ENCODE measurements around the gene CBX7.
"Not testable (repeated sequence)": the region's sequence is repeated elsewhere in the genome, so short reads cannot be mapped to it uniquely, and the experiment has no call there.

CBX7 gene

DNA sequence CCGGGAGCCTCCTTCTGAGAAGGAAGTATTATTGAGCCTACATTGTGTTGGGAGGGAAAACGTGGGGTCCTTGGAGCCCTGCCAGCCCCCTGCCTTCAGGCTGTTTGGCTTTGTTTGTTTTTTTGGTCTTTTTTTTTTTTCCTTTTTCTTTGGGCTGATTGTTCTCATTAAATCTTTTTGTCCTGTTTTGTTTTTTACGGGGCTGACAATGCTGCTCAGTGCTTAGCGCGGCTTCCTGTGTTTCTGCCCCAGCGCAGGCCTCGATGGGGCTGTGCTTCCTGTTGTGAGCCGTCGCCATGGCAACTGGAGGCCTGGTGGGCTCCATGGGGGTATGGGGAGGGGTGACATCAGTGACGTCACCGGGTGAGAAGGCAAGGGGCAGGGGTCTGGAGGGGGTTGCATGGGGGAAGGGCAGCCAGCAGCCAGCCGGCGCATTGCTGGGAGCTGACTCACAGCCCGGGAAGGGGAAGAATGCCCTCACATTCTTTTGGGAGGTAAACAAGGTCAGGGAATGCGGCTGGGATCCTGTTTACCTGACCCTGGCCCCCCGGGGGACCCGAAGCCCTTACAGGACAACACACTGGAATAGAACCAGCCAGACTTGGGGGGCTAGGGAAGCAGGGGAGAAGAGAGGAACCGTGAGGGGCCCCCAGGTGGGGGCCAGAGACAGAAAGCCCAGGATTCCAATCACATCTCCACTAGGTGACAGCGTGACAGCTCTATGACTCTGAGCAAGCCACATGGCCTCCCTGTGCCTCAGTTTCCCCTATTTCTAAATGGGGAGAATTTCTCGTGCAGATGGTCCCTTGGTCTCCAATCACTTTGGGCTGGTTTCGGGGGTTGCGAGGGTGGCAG lies 22.2 kb upstream of the CBX7 start:
- in situ Hi-C loops (cut with HindIII; ENCODE audit: low sequenced_read_pairs): no loop called here

- in situ Hi-C loops (cut with HindIII; ENCODE audit: low sequenced_read_pairs): no loop called here
Measured at GRCh38 chr22:39173787-39174497, 21.5 kb upstream of the CBX7 start.

- in situ Hi-C loops (cut with HindIII; ENCODE audit: low sequenced_read_pairs): no loop called here
Measured at GRCh38 chr22:39173050-39173706, 20.7 kb upstream of the CBX7 start.

DNA sequence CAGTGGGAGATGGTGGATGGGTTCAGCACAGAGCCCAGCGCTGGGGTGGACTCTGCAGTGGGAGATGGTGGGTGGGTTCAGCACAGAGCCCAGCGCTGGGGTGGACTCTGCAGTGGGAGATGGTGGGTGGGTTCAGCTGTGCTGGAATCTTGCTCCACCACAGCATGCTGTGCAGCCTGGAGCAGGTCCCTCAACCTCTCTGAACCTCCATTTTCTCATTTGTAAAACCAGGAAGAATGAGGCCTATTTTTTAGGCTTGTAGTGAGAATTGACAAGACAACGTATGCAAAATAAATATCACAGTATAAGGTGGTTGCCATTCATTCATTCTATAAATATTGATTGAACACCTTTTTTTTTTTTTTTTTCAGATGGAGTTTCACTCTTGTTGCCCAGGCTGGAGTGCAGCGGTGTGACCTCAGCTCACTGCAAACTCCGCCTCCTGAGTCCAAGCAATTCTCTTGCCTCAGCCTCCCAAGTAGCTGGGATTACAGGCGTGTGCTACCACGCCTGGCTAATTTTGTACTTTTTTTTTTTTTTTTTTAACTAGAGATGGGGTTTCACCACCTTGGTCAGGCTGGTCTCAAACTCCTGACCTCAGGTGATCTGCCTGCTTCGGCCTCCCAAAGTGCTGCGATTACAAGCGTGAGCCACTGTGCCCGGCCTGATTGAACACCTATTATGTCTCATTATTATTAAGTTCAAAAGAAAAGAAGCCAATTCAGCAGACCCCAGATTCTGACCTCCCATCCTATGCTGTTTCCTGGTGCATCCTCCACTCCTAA lies 20.0 kb upstream of the CBX7 start:
- in situ Hi-C loops (cut with HindIII; ENCODE audit: low sequenced_read_pairs): not testable (repeated sequence)

DNA sequence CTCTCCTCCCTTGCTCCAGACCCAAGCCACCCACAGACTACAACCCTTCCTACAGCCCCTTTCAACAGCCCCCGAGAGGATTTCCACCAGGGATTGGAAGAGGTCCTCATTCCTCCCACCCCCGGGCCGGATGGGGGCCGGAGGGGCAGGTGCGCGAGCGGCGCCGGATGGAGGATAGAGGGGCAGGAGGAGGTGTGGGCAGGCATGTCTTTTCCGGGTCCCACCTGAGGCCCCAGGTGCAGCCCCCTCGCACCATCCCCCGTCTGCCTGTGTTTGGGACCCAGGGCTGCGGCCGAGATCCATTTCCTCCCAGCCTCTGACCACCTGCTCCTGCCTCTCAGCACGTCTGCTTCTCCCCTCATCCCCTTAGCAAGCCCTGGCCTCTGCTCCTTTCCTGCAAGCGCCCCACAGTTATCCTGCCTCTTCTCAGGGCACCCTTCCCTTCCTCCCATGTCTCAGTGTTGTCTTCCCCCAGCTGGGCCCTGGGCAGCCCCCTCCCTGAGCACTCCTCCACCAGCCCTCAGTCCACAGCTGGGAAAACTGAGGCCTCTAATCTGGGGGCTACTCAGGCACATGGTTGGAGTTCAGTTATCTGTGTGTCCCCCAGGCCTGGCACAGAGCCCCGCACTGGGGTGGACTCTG lies 19.3 kb upstream of the CBX7 start:
- in situ Hi-C loops (cut with HindIII; ENCODE audit: low sequenced_read_pairs): no loop called here

GRCh38 chr22:39170825-39171622 lies 18.5 kb upstream of the CBX7 start:
- in situ Hi-C loops (cut with HindIII; ENCODE audit: low sequenced_read_pairs): no loop called here

- in situ Hi-C loops (cut with HindIII; ENCODE audit: low sequenced_read_pairs): no loop called here
Measured at GRCh38 chr22:39169797-39170466, 17.5 kb upstream of the CBX7 start.

DNA sequence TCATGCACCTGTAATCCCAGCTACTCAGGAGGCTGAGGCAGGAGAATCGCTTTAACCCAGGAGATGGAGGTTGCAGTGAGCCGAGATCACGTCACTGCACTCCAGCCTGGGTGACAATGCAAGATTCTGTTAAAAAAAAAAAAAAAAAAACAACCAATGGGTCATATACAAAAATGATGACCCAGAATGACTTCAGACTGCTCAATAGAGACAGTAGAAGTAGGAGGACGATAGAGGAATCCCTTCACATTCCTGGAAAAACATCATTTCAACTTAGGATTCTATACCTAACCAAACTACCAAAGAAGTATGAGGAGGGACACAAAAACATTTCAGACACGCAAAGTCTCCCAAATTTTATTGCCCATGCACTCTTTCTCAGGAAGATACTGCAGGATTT lies 14.1 kb upstream of the CBX7 start:
- in situ Hi-C loops (cut with HindIII; ENCODE audit: low sequenced_read_pairs): no loop called here

GRCh38 chr22:39156093-39156492 lies 3.6 kb upstream of the CBX7 start:
- in situ Hi-C loops (cut with HindIII; ENCODE audit: low sequenced_read_pairs): not testable (repeated sequence)

- in situ Hi-C loops (cut with HindIII; ENCODE audit: low sequenced_read_pairs): no loop called here
Measured at GRCh38 chr22:39155421-39155820, 2.9 kb upstream of the CBX7 start.

DNA sequence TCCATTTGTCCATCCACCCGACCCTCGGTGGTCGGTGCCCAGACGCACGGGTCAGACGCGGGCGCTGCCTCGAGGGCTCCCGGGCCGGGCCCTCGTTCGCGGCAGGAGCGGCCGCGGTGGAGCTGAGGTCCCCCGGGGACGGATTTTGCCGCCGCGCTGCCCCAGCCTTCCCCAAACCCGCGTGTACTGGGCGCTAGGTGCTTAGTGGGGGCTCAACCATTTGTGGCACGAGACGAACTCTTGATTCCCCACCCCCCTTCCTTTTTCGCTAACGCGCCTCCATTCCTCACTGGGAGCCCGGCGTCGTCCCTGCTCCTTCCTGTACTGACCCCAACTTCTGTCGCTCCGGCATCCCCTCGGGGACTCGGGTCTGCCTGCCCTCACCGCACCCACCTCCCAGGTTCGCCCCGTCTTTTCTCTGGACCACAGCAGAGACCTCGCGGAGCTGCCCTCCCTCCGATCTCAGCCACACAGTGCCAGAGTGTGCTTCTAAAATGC lies 789 bp upstream of the CBX7 start:
- in situ Hi-C loops (cut with HindIII; ENCODE audit: low sequenced_read_pairs): no loop called here

DNA sequence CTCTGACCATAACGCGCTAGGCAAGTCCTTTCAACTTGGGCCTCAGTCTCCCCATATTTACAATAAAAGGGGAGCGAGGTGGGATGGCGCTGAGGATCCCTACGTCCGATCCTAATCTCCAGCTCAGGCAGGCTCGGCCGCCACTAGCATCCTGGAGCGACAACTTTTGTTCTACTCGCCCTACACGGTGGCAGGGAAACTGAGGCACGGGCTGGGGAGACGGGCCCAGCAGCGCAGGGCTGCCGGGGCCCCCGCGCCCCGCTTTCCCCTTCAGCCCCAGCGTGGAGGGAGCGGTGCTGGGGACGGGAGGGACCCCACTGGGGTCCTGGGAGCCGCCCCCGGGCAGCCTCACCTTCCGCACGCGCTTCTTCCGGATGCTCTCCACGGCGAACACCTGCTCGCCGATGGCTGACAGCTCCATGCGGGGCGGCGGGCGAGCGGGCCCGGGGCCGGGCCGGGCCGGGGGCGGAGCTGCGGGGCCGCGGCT lies 413 bp downstream of the CBX7 start:
- in situ Hi-C loops (cut with HindIII; ENCODE audit: low sequenced_read_pairs): no loop called here

- in situ Hi-C loops (cut with HindIII; ENCODE audit: low sequenced_read_pairs): no loop called here
Measured at GRCh38 chr22:39151329-39151975, 1.0 kb downstream of the CBX7 start.

GRCh38 chr22:39150848-39151215 lies 1.6 kb downstream of the CBX7 start:
- in situ Hi-C loops (cut with HindIII; ENCODE audit: low sequenced_read_pairs): no loop called here

DNA sequence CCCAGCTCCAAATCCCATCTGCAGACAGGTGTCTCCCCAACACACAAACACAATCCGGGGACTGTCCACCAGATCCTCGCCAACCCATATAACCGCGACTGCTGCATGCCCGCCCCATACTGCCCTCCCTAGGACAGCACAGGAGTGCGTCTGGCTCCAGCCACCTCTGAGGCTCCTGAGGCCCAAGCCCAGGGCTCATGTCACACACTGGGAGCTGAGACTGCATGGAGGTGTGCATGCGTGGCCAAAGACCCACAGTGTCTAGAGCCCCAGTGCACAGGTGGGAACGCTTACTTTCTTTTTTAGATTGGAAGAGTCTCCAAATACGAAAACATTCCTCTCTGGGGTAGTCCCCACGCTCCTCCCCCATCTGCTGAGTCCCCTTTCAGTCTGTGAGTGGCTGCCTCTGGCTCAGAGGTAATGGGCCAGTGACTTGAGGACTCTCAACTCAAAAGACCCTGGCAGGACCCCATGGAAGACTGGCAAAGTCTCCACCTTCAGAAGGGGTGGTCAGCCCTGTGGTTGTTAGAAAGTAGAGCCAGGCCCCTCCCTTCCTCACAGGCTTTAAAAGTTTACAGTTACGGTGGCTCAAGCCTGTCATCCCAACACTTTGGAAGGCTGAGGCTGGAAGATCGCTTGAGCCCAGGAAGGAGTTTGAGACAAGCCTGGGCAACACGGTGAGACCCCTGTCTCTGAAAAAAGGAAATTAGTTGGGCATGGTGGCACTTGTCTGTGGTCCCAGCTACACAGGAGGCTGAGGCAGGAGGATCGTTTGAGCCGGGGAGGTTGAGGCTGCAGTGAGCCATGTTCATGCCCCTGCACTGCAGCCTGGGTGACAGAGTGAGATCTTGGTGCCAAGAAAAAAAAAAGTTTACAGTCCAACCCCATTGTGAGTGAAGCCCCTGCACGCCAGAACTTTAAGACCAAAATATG lies 2.3 kb downstream of the CBX7 start:
- in situ Hi-C loops (cut with HindIII; ENCODE audit: low sequenced_read_pairs): no loop called here

GRCh38 chr22:39148727-39149535 lies 3.5 kb downstream of the CBX7 start:
- in situ Hi-C loops (cut with HindIII; ENCODE audit: low sequenced_read_pairs): no loop called here

Measured in DLD1 (cell line).